Chondrocyte (in vitro differentiated cells): ENCODE results near the gene GABBR2. TPM values are rescaled to one million over a fixed set of nuclear protein-coding genes. Genes with fewer than 3 reads are reported as not detected.

Experiments used
- DNase-seq: peaks from one replicate; pipeline ENCODE4 v3.0.0; 2021; ENCODE audit warnings: mixed read lengths, low spot score
- H3K27ac Mint-ChIP-seq: one replicate; pipeline ENCODE4 v1.8.0; 2021; ENCODE audit warnings: mild to moderate bottlenecking, moderate library complexity, mixed read lengths; ENCODE audit not compliant: unreplicated experiment
- H3K27me3 Mint-ChIP-seq: 2 replicates; pipeline ENCODE4 v1.8.0; 2021; ENCODE audit warnings: low read depth, mixed read lengths
- H3K36me3 Mint-ChIP-seq: 2 replicates; pipeline ENCODE4 v1.8.0; 2021; ENCODE audit warnings: low read depth, mixed read lengths
- H3K4me1 Mint-ChIP-seq: 2 replicates; pipeline ENCODE4 v1.8.0; 2021; ENCODE audit warnings: low read depth, mild to moderate bottlenecking, mixed read lengths
- H3K4me3 Mint-ChIP-seq: one replicate; pipeline ENCODE4 v1.8.0; 2021; ENCODE audit warnings: mild to moderate bottlenecking, moderate library complexity, mixed read lengths; ENCODE audit not compliant: unreplicated experiment
- H3K9me3 Mint-ChIP-seq: 2 replicates; pipeline ENCODE4 v1.8.0; 2021; ENCODE audit warnings: low read depth, mixed read lengths
- CTCF ChIP-seq: fragments of 200-600 bp; sonication (generic); IDR thresholded peaks from 2 replicates; pipeline ENCODE4 v1.5.0; 2021; ENCODE audit warnings: antibody characterized with exemption, mild to moderate bottlenecking, moderate library complexity
- total RNA-seq: library from RNA; stranded (reverse); gene quantifications from 3 replicates; pipeline ENCODE4 v1.2.1, GENCODE V29; 2021

GABBR2 gene
- total RNA-seq, 1 donor from 2014 or later: 0.12 TPM

- peaks cover 11% of the 10 kb centered on the region for H3K27me3 Mint-ChIP-seq
- peaks cover 5% of the 10 kb centered on the region for H3K9me3 Mint-ChIP-seq
- H3K4me1 Mint-ChIP-seq: peaks cover 37% of the 10 kb centered on the region
- DNase-seq: no peak
- no peaks in the 10 kb centered on the region for H3K36me3 Mint-ChIP-seq
- H3K27ac Mint-ChIP-seq: no peak overlapping the region
- H3K4me3 Mint-ChIP-seq: no peak overlapping the region
- no peak for TF ChIP-seq CTCF
Measured at GRCh38 chr9:98491231-98491651, 217.5 kb downstream of the GABBR2 start.

- TF ChIP-seq CTCF: no peak
- Mint-ChIP-seq H3K4me1 (peaks cover 37% of the 10 kb centered on the region), H3K36me3 (no peaks in the 10 kb centered on the region), H3K27ac (peak overlapping the region; percentile 80), H3K4me3 (no peak overlapping the region), H3K27me3 (peaks cover 7% of the 10 kb centered on the region), H3K9me3 (peaks cover 5% of the 10 kb centered on the region)
- DNase-seq: no peak
Measured at GRCh38 chr9:98488571-98489312, 220.0 kb downstream of the GABBR2 start.

- TF ChIP-seq CTCF: no peak
- no peak for DNase-seq
- Mint-ChIP-seq H3K27ac (no peak overlapping the region), H3K4me3 (no peak overlapping the region), H3K4me1 (peaks cover 24% of the 10 kb centered on the region), H3K27me3 (peaks cover 18% of the 10 kb centered on the region), H3K9me3 (no peaks in the 10 kb centered on the region), H3K36me3 (peaks cover 1% of the 10 kb centered on the region)
Measured at GRCh38 chr9:98485706-98486105, 223.0 kb downstream of the GABBR2 start.

DNA sequence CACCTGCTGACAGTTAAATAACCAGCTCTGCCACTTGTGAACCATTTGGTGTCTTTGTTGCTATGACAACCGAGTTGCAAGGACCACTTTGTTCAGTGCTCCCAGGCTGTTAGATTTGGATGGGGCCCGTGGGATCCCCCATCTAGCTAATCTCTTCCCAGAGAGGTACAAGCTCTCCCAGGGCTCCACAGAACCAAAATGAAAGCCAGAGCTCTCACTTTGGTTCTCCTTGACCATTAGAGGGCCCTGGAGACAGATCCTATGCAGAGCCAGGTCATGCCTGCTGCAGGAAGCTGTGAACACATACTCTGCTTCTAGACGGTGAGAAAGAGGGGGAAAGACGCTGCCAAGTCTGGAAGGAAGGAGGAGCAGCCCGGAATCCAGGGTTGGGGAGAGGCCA, 224.6 kb downstream of the GABBR2 start:
- H3K27me3 Mint-ChIP-seq: peaks cover 27% of the 10 kb centered on the region
- H3K27ac Mint-ChIP-seq: no peak overlapping the region
- no peak for DNase-seq
- TF ChIP-seq CTCF: no peak
- H3K36me3 Mint-ChIP-seq: peaks cover 1% of the 10 kb centered on the region
- no peak overlapping the region for H3K4me3 Mint-ChIP-seq
- H3K9me3 Mint-ChIP-seq: no peaks in the 10 kb centered on the region
- peaks cover 20% of the 10 kb centered on the region for H3K4me1 Mint-ChIP-seq

- H3K36me3 Mint-ChIP-seq: peaks cover 1% of the 10 kb centered on the region
- DNase-seq: no peak
- peaks cover 5% of the 10 kb centered on the region for H3K4me1 Mint-ChIP-seq
- H3K27ac Mint-ChIP-seq: no peak overlapping the region
- no peak for TF ChIP-seq CTCF
- peaks cover 29% of the 10 kb centered on the region for H3K27me3 Mint-ChIP-seq
- H3K4me3 Mint-ChIP-seq: no peak overlapping the region
- H3K9me3 Mint-ChIP-seq: no peaks in the 10 kb centered on the region
Measured at GRCh38 chr9:98482226-98482625, 226.5 kb downstream of the GABBR2 start.
